GM23338 (cell line): ENCODE results near the gene RTEL1. TPM values are rescaled to one million over a fixed set of nuclear protein-coding genes. Genes with fewer than 3 reads are reported as not detected.

Experiments
- ATAC-seq: fragments of 200-7000 bp; cut with Tn5 transposase; 3 replicates; pipeline ENCODE4 v1.9.1; 2020
- DNase-seq: peaks from one replicate; pipeline ENCODE4 v3.0.0-alpha.2; 2015; ENCODE audit warnings: low spot score
- H2AFZ ChIP-seq: fragments of 200-600 bp; sonication (generic); 2 replicates; pipeline ENCODE4 v1.8.0; 2016; ENCODE audit warnings: antibody characterized with exemption, mild to moderate bottlenecking, moderate library complexity
- H3F3A ChIP-seq: fragments of 200-600 bp; sonication (generic); replicated peaks from 2 replicates; pipeline ENCODE4 v1.8.0; 2017; ENCODE audit warnings: antibody characterized with exemption, mixed run types, low read depth
- H3K27ac ChIP-seq: fragments of 200-600 bp; sonication (generic); 2 replicates; pipeline ENCODE4 v1.6.1; 2016; ENCODE audit warnings: low read depth
- H3K27me3 ChIP-seq: fragments of 200-600 bp; sonication (generic); 2 replicates; pipeline ENCODE4 v1.8.0; 2016; ENCODE audit warnings: mild to moderate bottlenecking, mixed run types, moderate library complexity; ENCODE audit not compliant: insufficient read depth
- H3K36me3 ChIP-seq: fragments of 200-600 bp; sonication (generic); 2 replicates; pipeline ENCODE4 v1.8.0; 2016; ENCODE audit warnings: mild to moderate bottlenecking; ENCODE audit not compliant: insufficient read depth
- H3K4me1 ChIP-seq: fragments of 200-600 bp; sonication (generic); 2 replicates; pipeline ENCODE4 v1.8.0; 2016; ENCODE audit warnings: mild to moderate bottlenecking, moderate library complexity; ENCODE audit not compliant: insufficient read depth
- H3K4me2 ChIP-seq: fragments of 200-600 bp; sonication (generic); 2 replicates; pipeline ENCODE4 v1.7.1; 2017; ENCODE audit warnings: mixed run types
- H3K4me3 ChIP-seq: fragments of 200-600 bp; sonication (generic); 2 replicates; pipeline ENCODE4 v1.6.1; 2016; ENCODE audit warnings: mixed run types
- H3K79me2 ChIP-seq: fragments of 200-600 bp; sonication (generic); replicated peaks from 2 replicates; pipeline ENCODE4 v1.8.0; 2017; ENCODE audit warnings: mild to moderate bottlenecking; ENCODE audit not compliant: insufficient read depth
- H3K9me2 ChIP-seq: fragments of 200-600 bp; sonication (generic); 2 replicates; pipeline ENCODE4 v1.8.0; 2017; ENCODE audit not compliant: insufficient read depth
- H4K20me1 ChIP-seq: fragments of 200-600 bp; sonication (generic); replicated peaks from 2 replicates; pipeline ENCODE4 v1.8.0; 2017; ENCODE audit warnings: mild to moderate bottlenecking; ENCODE audit not compliant: insufficient read depth
- H3K27ac Mint-ChIP-seq: 2 replicates; pipeline ENCODE4 v1.8.0; 2020; ENCODE audit warnings: inconsistent platforms, mild to moderate bottlenecking, moderate library complexity, mixed read lengths
- H3K27me3 Mint-ChIP-seq: 3 replicates; pipeline ENCODE4 v1.8.0; 2022; ENCODE audit warnings: low read depth, mild to moderate bottlenecking, moderate library complexity, mixed read lengths, inconsistent platforms; ENCODE audit not compliant: insufficient read depth, poor library complexity
- H3K36me3 Mint-ChIP-seq: 3 replicates; pipeline ENCODE4 v1.8.0; 2021; ENCODE audit warnings: low read depth, mild to moderate bottlenecking, inconsistent platforms, moderate library complexity, mixed read lengths
- H3K4me1 Mint-ChIP-seq: 3 replicates; pipeline ENCODE4 v1.8.0; 2020; ENCODE audit warnings: mild to moderate bottlenecking, inconsistent platforms, mixed read lengths
- H3K4me3 Mint-ChIP-seq: 3 replicates; pipeline ENCODE4 v1.8.0; 2021; ENCODE audit warnings: moderate library complexity, mild to moderate bottlenecking, inconsistent platforms, mixed read lengths
- H3K9me3 Mint-ChIP-seq: 3 replicates; pipeline ENCODE4 v1.8.0; 2020; ENCODE audit warnings: moderate library complexity, mild to moderate bottlenecking, inconsistent platforms, mixed read lengths
- CTCF ChIP-seq, 2 experiments: fragments of 200-600 bp in 1 of 2; sonication (generic) in 1 of 2; conservative IDR thresholded peaks; 2 replicates each; pipeline versions ENCODE4 v1.5.1 to v1.6.1; 2016 to 2017; ENCODE audit warnings: antibody characterized with exemption in 2 of 2, low read depth in 2 of 2, mild to moderate bottlenecking in 2 of 2, moderate library complexity in 1 of 2
- EZH2 ChIP-seq: fragments of 200-600 bp; sonication (generic); IDR thresholded peaks from one replicate; pipeline ENCODE4 v1.8.0; 2017; ENCODE audit warnings: antibody characterized with exemption, mild to moderate bottlenecking, low read depth; ENCODE audit not compliant: unreplicated experiment
- EZH2phosphoT487 ChIP-seq: fragments of 200-600 bp; sonication (generic); IDR thresholded peaks from one replicate; pipeline ENCODE4 v1.8.1; 2018; ENCODE audit warnings: antibody characterized with exemption; ENCODE audit not compliant: unreplicated experiment
- JUNB ChIP-seq: IDR thresholded peaks from one replicate; pipeline ENCODE4 v1.6.1; 2016; ENCODE audit warnings: antibody characterized with exemption; ENCODE audit not compliant: unreplicated experiment
- STAT1 ChIP-seq: IDR thresholded peaks from one replicate; pipeline ENCODE4 v1.6.1; 2016; ENCODE audit warnings: antibody characterized with exemption; ENCODE audit not compliant: unreplicated experiment
- ZNF114 ChIP-seq: fragments of 250-450 bp; sonication (Bioruptor Pico); IDR thresholded peaks from 2 replicates; pipeline ENCODE4 v1.5.0; 2020; ENCODE audit warnings: mild to moderate bottlenecking, moderate library complexity
- ZNF462 ChIP-seq: fragments of 250-450 bp; sonication (Bioruptor Pico); IDR thresholded peaks from 2 replicates; pipeline ENCODE4 v1.5.0; 2020; ENCODE audit warnings: mild to moderate bottlenecking, moderate library complexity
- polyA plus RNA-seq: library from polyadenylated mRNA; unstranded; fragments of >200 nt; fragmentation: Nextera tagmentation; extraction: Ambion mirVana; gene quantifications from 2 replicates; pipeline ENCODE4 v1.2.1, GENCODE V29; 2016
- total RNA-seq: library from RNA; depleted of rRNA; stranded (reverse); fragments of >200 nt; shearing (Covaris generic); gene quantifications from 2 replicates; pipeline ENCODE4 v1.2.3, GENCODE V29; 2014

RTEL1 gene
- total and polyA plus RNA-seq, 2 experiments from 2014 or later, result 14.2 to 34.5 TPM

GRCh38 chr20:63735859-63736718, 78.0 kb downstream of the RTEL1 start, which contains the start of gene LIME1:
LIME1 (plus strand) TSS chr20:63736664; CDS start chr20:63737550, 886 bp downstream.
- H3K4me3 Mint-ChIP-seq, result peak within 1 kb of the TSS; percentile 26; the same call in 1 of the 3 replicates
- H4K20me1 ChIP-seq, result no peaks in the 10 kb centered on the region
- H3K27me3 ChIP-seq, result peaks cover 6% of the 10 kb centered on the region
- peaks cover 10% of the 10 kb centered on the region for H3K36me3 Mint-ChIP-seq
- no peaks in the 10 kb centered on the region; the same call in 1 of the 2 replicates for H3K4me1 ChIP-seq
- H3K4me1 Mint-ChIP-seq, result no peaks in the 10 kb centered on the region
- no peaks in the 10 kb centered on the region for H3K79me2 ChIP-seq
- no peak for TF ChIP-seq STAT1
- no peak within 1 kb of the TSS for H2AFZ ChIP-seq
- peak within 1 kb of the TSS; percentile 82 for H3K4me2 ChIP-seq
- no peak within 1 kb of the TSS for H3K27ac ChIP-seq
- peaks cover 14% of the 10 kb centered on the region for H3K27me3 Mint-ChIP-seq
- H3K9me2 ChIP-seq, result 0 out of 2 replicates have a peak, but pooled peaks cover 5% of the 10 kb centered on the region
- H3K4me3 ChIP-seq, result peak within 1 kb of the TSS; percentile 63
- ATAC-seq (no peak), DNase-seq (no peak)
- H3K36me3 ChIP-seq, result no peaks in the 10 kb centered on the region
- peaks cover 15% of the 10 kb centered on the region for H3F3A ChIP-seq
- no peaks in the 10 kb centered on the region; the same call in 2 of the 3 replicates for H3K9me3 Mint-ChIP-seq
- no peak within 1 kb of the TSS for H3K27ac Mint-ChIP-seq

- H2AFZ ChIP-seq, result no peak overlapping the region
- TF ChIP-seq EZH2phosphoT487, result no peak
- TF ChIP-seq ZNF114 (CRISPR knock-in tag), result no peak
- no peak; a peak in 1 of 4 replicates for TF ChIP-seq CTCF (conservative IDR thresholded peaks at IDR 0.05; ENCODE audit: low read depth in 2 of 2)
- no peak for TF ChIP-seq EZH2
- TF ChIP-seq JUNB, result no peak
- no peak for TF ChIP-seq ZNF462
Observed at GRCh38 chr20:63736893-63737694, 79.0 kb downstream of the RTEL1 start.

More at GRCh38 chr20:63736893-63737694, 79.0 kb downstream of the RTEL1 start:
- H3K27me3 ChIP-seq, result peaks cover 6% of the 10 kb centered on the region
- H3K4me3 Mint-ChIP-seq, result 0 out of 3 replicates have a peak overlapping the region, but pooled peaks have one; percentile 26
- H3F3A ChIP-seq, result peaks cover 10% of the 10 kb centered on the region
- H3K4me2 ChIP-seq, result peak overlapping the region; percentile 82
- H3K9me2 ChIP-seq, result no peaks in the 10 kb centered on the region
- H3K79me2 ChIP-seq, result no peaks in the 10 kb centered on the region
- H3K9me3 Mint-ChIP-seq, result no peaks in the 10 kb centered on the region; the same call in 2 of the 3 replicates
- ATAC-seq (peak; percentile 26), DNase-seq (peak; percentile 64)
- no peak overlapping the region for H3K27ac Mint-ChIP-seq
- H3K27ac ChIP-seq, result no peak overlapping the region
- H3K4me1 ChIP-seq, result peaks cover 7% of the 10 kb centered on the region; the same call in 1 of the 2 replicates
- H4K20me1 ChIP-seq, result no peaks in the 10 kb centered on the region
- no peaks in the 10 kb centered on the region for H3K4me1 Mint-ChIP-seq
- H3K4me3 ChIP-seq, result peak overlapping the region; percentile 63
- H3K27me3 Mint-ChIP-seq, result peaks cover 14% of the 10 kb centered on the region
- H3K36me3 ChIP-seq, result no peaks in the 10 kb centered on the region
- H3K36me3 Mint-ChIP-seq, result peaks cover 10% of the 10 kb centered on the region
